Frontal cortex (tissue), 4 donors: ENCODE results near the gene SH3D19. TPM values are rescaled to one million over a fixed set of nuclear protein-coding genes. Genes with fewer than 3 reads are reported as not detected.
"Not testable (repeated sequence)": the region's sequence is repeated elsewhere in the genome, so short reads cannot be mapped to it uniquely, and the experiment has no call there.

ENCODE experiments used
- DNase-seq, 2 donors: peaks; one replicate each; pipeline ENCODE4 v3.0.0; 2012; ENCODE audit warnings: low spot score in 2 of 2
- FAIRE-seq: peaks from 2 replicates; lab custom pipeline; 2012; peaks lifted over from hg19 to GRCh38; lab: Jason Lieb, UNC
- total RNA-seq: library from RNA; depleted of rRNA; stranded (reverse); fragments of >200 nt; gene quantifications from one replicate; pipeline ENCODE4 v1.2.3, GENCODE V29; 2014
- donor health status: control.
- donor health status: control.
- donor health status: control.

SH3D19 gene
- total RNA-seq, 1 donor from 2014 or later: 8.2 TPM

DNA sequence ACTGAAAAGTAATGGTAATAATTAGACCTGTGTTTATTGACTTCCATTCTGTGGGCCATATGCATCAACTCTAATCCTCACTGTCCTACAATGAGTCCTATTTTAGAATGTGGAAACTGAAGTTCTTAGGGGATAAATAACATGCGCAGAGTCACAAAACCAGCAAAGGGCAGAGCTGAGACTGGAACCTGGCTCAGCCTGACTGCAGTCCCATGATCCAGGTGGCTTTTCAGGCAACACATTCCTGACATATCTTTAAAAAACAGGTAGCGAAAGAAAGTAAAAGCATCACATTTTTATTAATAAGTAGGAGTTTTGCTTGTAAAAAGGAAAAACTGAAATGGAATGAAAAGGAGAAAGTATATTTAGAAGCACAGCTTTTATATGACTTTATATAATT is 83.1 kb downstream of the SH3D19 start:
- DNase-seq (no peak), FAIRE-seq (no peak)

DNA sequence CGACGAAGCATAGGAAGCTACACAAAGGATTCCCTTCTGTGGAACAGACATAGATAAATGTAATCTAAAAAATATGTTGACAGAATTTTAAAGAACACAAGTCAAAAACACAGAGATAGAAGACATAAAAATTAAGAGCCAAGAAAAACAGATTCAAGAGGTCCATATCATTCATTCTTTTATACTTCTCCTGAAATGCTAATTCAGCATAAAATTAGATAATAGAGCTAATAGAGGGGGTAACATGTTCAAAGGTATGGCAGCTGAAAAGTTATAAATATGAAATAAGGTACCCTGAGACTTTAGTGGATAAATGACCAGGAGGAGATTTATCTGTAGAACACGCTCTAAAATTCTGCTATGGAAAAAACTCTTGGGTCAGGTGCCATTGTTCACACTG is 85.8 kb downstream of the SH3D19 start:
- no peak for FAIRE-seq
- no peak for DNase-seq

DNA sequence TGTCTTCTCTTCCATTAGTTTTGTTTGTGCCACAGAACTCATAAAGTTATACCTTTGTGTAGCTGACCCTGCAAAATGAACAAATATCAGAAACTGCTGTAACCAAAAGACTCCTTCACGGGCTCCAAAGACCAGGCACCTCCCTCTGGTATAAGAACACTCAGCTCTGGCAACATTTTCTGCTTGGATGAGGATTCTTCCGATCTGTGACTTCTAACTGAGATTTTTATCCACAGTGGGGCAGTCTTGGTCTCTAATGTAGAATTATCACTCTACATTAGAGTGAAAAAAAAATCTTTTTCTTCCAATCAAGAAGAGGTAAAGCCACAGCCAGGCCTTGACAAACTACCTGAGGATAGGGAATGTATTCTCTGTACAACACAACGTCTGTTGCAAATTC is 86.9 kb downstream of the SH3D19 start:
- FAIRE-seq: no peak
- DNase-seq: no peak

DNA sequence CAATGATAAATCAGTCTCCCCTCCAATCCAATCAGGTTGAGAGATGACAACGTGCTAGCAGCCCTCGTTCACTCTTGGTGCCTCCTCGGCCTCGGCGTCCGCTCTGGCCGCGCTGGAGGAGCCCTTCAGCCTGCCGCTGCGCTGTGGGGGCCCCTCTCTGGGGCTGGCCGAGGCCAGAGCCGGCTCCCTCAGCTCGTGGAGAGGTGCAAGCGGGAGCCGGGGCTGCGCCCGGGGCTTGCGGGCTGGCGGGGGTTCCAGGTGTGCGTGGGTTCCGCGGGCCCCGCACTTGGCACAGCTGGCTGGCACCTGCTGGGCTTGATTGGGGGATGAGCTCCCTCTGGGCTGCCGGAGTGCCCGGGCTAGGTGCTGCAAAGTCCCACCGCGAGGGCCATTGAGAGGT is 89.4 kb downstream of the SH3D19 start:
- DNase-seq: no peak
- no peak for FAIRE-seq

DNA sequence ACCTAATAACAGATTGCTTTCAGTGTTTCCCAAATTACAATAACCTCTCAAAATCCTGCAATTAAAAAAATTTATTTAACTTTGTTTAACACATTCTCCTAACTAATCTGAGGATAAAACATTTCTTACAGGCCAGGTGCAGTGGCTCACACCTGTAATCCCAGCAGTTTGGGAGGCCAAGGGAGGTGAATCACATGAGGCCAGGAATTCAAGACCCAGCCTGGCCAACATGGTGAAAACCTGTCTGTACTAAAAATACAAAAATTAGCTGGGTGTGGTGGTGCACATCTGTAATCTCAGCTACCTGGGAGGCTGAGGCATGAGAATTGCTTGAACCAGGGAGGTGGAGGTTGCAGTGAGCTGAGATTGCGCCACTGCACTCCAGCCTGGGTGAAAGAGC is 90.0 kb downstream of the SH3D19 start:
- DNase-seq, FAIRE-seq: not testable (repeated sequence)

DNA sequence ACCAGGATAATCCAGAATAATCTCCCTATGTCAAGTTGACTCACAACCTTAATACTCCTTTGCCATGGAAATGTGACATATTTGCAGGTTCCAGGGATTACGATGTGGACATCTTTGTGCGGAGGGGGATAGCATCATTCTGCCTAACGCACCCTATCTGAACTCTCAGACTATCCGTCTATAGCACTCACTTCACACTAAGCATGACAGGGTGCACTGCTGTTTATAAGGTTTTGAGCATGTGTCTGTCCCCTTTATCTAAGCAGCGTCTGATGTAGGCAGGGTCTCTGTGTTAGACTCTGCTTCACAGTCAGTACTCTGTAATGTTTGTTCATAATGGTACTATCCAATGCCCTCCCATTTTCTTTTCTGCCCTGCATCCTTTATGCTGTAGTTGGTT is 91.8 kb downstream of the SH3D19 start:
- DNase-seq (no peak), FAIRE-seq (no peak)

DNA sequence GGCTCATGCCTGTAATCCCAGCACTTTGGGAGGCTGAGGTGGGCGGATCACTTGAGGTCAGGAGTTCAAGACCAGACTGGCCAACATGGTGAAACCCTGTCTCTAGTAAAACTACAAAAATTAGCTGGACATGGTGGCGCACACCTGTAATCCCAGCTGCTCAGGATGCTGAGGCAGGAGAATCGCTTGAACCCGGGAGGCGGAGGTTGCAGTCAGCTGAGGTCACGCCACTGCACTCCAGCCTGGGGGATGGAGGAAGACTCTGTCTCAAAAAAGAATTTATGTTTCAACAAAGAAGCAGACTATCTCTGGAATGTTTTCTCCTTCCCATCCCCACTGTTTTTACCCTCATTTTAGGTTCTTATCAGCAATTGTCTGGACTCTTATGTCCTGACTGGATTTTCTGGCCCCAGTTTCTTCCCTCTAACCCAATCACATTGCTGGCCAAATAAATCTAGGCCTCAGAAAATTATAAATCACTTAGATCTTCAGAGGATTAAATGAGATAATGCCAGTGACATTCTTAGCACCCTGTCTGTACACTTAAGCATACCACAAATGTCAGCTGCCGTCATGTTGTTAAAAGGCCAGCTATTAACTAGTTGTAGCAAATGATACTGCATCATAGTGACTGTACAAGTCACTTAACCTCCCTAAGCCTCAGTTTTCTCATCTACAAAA is 93.3 kb downstream of the SH3D19 start:
- DNase-seq: no peak
- no peak for FAIRE-seq

DNA sequence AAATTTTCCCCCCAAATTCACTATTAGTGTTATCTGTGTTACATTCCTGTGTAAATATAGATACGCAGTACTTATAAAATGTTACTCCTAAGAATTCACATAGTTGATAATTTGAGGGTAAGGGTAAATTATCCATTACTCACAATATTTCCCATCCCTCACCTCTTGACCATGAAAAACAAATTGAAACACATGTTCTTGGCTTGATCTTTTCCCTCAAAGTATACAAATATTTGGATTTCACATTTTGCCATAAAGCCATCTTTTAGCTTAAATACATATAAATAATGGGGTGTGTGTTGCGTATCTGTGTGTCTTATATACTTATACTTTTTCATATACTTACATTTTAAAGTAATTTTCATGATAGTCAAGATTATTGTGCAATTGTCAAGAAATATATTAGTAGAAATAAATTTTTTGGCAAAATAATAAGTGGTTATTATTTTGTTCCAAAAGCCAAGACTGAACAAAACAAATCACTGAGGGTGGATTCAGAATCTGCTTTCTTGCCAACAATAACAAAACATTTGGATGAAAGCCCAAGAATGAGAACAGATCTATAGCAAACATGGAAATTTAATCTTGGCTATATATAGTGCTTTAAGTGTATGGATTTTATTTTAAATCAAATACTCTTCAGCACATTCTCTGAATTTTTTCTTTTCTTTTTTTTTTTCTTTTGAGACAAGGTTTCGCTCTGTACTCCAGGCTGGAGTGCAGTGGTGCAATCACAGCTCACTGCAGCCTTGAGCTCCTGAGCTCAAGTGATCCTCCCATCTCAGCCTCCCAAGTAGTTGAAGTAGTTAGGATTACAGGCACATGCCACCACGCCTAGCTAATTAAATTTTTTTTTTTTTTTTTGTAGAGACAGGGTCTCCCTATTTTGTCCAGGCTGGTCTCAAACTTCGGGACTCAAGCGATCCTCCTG is 97.0 kb downstream of the SH3D19 start:
- FAIRE-seq: peak; percentile 33
- DNase-seq: no peak

DNA sequence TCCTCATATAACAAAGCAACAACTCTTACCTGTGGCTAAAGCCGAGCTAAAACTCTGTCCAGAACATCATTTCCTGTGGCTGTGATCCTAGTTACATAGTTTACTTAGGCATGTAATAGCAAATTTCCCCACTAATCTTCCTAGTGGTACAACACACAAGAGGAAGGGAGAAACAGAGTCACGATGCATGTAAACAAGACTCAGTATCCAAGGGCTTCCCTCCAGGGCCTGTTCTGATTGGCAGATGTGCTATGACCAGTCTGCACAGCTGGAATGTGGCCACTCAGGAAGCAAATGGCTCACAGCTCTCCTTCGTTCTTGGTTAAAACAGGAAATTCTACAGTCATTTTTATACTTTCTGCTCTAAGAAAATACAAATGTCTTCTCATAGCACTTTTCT is 97.7 kb downstream of the SH3D19 start:
- DNase-seq: peak in 1 of 2 donors; percentile 38

DNA sequence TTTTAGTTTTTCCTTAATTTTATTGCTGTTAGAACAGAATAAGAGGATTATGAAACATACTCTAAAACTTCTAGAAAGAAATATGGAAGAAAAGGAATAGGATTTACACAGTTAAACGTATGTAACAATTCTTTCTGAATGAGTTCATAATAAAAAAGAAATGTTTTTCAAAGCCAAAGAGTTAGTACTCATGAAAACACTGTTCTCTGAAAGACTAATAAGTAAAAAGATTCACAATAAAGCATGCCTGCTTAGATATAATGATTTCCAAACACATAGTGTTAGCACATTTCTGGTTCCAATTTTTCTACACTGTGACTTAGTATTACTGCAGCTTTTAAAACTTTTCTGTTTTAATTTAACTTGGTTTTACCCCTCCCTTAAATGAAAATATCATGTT is 98.2 kb downstream of the SH3D19 start:
- no peak for FAIRE-seq
- DNase-seq: no peak

More for the DNA sequence above, 97.7 kb downstream of the SH3D19 start:
- no peak for FAIRE-seq

DNA sequence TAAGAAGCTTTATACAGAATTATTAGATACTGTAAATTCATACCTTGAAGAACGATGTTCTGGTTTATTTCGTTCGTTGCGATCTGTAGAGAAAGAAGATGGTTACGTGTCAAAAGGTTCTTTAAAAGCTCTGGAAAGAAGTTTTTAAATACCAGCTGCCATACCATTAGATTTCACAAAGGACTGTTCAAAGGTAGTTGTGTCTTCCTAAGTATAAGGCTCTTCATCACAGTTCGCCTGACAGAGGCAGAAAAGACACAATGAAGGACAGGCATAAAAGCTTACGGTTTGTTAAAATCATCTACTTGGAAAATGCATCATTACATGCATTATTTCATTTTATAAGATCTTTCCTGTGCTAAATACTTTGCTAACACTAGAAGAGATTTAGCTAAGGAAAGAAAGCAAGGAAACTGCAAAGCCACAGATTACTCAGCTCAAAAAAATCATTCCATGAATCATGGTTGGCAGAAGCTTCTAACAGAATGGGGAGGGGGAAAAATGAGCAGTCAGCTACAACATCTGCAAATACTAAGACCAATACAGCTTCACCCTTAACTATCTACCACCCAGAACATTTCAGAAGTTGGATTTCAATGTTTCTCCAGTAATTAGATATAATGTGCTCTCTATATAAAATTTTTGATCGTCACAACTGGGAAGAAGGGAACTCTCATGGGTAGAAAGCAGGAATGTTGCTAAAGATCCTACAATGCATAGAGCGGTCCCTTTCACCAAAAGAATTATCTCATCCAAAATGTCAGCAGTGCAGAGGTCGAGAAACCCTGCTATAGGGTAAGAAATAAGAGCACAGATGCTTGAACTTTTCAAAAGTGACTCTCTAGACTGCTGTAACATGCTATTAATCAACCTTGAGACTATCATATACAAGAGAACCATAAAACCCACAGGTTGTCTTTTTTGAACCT is 99.1 kb downstream of the SH3D19 start:
- DNase-seq: peak in 1 of 2 donors; percentile 31
- FAIRE-seq: peak; percentile 45

DNA sequence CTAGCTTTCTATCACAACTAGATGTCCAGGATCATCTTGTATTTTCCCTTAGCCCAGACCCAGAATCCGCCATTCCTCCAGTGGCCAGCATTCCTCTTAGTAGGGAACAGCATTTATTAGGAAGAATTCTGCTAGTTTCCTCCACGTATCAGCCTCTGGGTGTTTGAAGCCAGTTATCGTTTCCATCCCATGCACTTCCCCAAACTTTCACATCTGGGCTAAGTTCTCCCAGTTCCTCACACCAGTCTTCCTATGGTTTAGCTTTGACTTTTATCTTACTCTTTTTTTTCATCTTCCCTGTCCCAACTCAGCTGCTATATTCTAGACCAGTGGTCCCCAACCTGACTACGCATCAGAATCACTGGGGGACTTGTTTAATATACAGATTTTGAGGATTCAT is 101.9 kb downstream of the SH3D19 start:
- DNase-seq: no peak

DNA sequence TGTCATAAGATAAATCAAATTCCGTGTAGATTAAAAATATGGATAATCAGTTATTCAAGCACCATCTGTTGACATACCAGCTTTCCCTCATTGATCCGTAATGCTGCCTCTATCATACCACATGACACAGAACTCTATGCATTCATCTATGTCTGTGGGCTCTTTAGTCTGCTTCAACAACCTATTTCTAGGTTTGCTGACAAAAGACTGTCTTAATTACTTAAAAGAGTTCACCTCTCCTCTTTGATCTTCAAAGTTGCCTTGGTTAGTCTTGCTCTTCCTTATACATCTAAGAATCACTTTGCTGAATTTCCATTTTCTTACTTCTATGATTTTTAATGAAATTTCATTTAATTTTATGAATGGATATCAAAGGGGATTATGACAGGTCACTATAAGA is 105.5 kb downstream of the SH3D19 start:
- DNase-seq (no peak), FAIRE-seq (no peak)

More for the DNA sequence above, 101.9 kb downstream of the SH3D19 start:
- FAIRE-seq: no peak

DNA sequence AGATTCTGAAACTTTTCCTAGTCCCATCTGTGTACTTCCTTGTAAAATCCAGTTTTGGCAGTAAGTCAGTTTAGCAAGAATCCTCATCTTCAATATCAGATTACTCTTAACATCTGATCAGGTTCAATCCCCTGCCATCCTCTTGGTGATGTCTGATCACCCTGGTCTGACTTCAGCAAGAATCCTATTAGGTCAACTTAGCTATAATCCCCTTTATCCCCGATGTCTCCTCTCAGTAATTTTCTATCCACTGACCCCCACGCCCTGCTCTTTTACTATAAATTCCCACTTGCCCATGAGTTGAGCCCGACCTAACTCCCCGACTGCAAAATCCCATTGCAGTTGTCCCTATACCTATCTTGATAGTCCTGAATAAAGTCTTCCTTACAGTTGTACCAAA is 106.3 kb downstream of the SH3D19 start:
- no peak for FAIRE-seq

DNA sequence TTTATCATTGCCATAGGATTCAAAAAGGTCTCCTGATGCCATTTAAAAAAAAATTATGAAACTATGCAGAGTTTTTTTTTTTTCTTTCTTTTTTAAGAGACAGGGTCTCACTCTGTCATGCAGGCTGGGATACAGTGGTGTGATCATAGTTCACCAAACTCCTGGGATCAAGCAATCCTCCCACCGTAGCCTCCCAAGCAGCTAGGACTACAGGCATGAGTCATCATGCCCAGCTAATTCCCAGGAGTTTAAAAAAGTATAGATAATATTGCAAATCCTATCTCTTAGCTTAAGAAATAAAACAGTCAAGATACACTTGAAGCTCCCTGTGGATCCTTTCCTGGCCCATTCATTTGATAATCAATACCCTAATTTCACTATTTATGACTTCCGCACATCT is 107.1 kb downstream of the SH3D19 start:
- FAIRE-seq (no peak), DNase-seq (no peak)

More for the DNA sequence above, 106.3 kb downstream of the SH3D19 start:
- DNase-seq: no peak

DNA sequence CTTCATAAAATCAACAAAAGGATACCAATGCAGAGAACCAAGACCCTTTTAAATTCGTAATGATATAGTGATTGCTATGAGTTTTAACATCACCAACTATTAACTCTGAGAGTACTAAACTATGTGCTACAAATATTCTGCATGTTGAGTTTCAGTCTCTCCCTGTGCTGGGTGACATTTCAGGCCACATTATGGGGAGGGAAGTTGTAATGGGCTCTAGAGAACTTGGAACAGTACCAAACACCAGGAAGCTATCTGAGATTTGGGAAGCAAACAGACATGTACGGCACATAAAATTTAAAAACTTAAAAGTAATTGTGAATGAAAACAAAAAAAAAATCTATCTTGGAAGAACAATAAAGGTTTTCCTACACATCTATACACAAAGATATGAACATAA is 108.1 kb downstream of the SH3D19 start:
- no peak for FAIRE-seq

DNA sequence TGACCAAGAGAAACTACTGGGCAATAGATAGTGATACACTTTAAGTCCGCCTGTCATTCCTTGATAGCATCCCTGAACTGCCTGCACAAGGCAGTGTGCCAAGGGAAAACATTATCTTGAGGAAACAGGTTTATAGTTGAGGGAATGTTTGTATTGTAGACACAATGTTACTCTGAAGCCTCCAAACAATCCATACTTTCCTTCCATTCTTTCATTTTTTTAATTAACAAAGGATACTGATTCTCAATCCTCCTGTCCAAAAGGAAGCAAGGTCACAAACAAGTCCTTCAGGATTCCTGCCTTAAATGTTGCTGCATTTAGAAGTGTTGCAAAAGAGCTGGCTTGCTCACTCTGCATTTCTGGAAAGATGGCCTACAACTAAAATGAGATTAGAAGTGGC is 110.1 kb downstream of the SH3D19 start:
- DNase-seq (no peak), FAIRE-seq (no peak)

More for the DNA sequence above, 108.1 kb downstream of the SH3D19 start:
- DNase-seq: no peak

DNA sequence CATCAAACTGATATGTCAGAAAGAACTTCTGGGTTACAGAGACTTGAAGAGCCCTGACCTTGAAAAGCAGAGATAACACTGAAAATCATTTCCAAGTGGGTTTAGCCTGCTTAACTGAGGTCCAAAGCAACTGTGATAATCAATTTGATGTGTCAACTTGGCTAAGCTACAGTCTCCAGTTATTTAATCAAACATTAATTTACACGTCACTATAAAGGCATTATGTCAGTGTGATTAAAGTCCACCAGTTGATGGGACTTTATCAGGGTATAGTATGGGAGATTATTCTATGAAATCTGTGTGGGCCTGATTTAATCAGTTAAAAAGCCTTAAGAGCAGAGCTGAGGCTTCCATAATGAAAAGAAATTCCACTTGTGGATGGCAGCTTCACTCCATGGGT is 117.5 kb downstream of the SH3D19 start:
- no peak for DNase-seq
- FAIRE-seq: no peak

DNA sequence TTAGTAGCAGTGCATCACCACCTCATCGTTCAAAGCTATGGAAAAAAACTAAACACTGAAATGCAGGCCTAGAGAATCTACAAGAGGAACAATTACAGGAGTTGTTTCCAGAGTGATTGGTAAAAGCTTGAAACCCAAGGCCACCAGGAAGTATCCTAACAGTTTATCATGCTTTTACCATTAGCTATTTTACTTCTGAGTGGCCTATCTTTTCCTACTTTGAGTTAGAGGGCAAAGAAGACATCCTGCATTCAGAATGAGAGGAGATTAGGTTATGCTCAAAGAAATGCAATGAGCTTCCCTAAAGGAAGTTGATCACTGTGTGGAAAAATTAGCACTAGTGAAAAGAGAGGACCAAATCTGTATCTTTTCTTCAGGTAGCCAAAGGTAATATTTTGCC is 118.2 kb downstream of the SH3D19 start:
- DNase-seq: no peak
- FAIRE-seq: no peak
